K562 (cell line): ENCODE measurements around the gene ADGRG1. TPM values are rescaled to one million over a fixed set of nuclear protein-coding genes. Genes with fewer than 3 reads are reported as not detected.

Experiments
- ARID1B ChIP-seq: fragments of 450-650 bp; IDR thresholded peaks from 2 replicates; pipeline ENCODE4 v1.6.1; 2016; ENCODE audit warnings: antibody characterized with exemption, mild to moderate bottlenecking, inconsistent platforms
- BRCA1 ChIP-seq, 2 experiments: fragments of 450-650 bp in 1 of 2; sonication (generic) in 1 of 2; formaldehyde crosslinking in 1 of 2; IDR thresholded peaks; 2 replicates each; pipeline versions ENCODE4 v1.5.0 to v1.6.1; 2017 to 2020; ENCODE audit warnings: mild to moderate bottlenecking in 1 of 2, missing genetic modification reagents in 1 of 2
- DDX20 ChIP-seq: fragments of 450-650 bp; IDR thresholded peaks from 2 replicates; pipeline ENCODE4 v1.6.1; 2016; ENCODE audit warnings: missing genetic modification characterization, low read depth, mild to moderate bottlenecking, missing compliant biosample characterization, moderate library complexity
- ETV6 ChIP-seq, 3 experiments: fragments of 150-350 bp in 1 of 3; sonication (generic) in 1 of 3; formaldehyde crosslinking in 1 of 3; IDR thresholded peaks; 2 replicates each; pipeline versions ENCODE4 v1.6.1 to v1.8.0; 2014 to 2022; ENCODE audit warnings: borderline replicate concordance in 2 of 3, low read depth in 2 of 3, antibody characterized with exemption in 1 of 3, low read length in 1 of 3, mild to moderate bottlenecking in 1 of 3, missing genetic modification reagents in 1 of 3
- FOXA1 ChIP-seq: fragments of 450-650 bp; IDR thresholded peaks from 2 replicates; pipeline ENCODE4 v1.6.1; 2016; ENCODE audit warnings: mild to moderate bottlenecking, borderline replicate concordance
- FOXJ2 ChIP-seq: fragments of 200-800 bp; sonication (Bioruptor generic); IDR thresholded peaks from 2 replicates; pipeline ENCODE4 v1.6.1; 2016; ENCODE audit warnings: missing genetic modification characterization, missing compliant biosample characterization
- HDAC3 ChIP-seq: fragments of 450-650 bp; IDR thresholded peaks from 2 replicates; pipeline ENCODE4 v1.6.1; 2018; ENCODE audit warnings: borderline replicate concordance, mild to moderate bottlenecking, moderate library complexity; ENCODE audit not compliant: partially characterized antibody
- KDM1A ChIP-seq, 2 experiments: fragments of 450-650 bp; IDR thresholded peaks; 2 replicates each; pipeline ENCODE4 v1.6.1; 2016; ENCODE audit warnings: mild to moderate bottlenecking in 2 of 2
- MBD2 ChIP-seq: sonication (generic); IDR thresholded peaks from 2 replicates; pipeline ENCODE4 v1.6.1; 2016; ENCODE audit warnings: low read depth, borderline replicate concordance
- NEUROD1 ChIP-seq: fragments of 150-350 bp; IDR thresholded peaks from 2 replicates; pipeline ENCODE4 v1.6.1; 2014; ENCODE audit warnings: borderline replicate concordance, low read length, low read depth; ENCODE audit not compliant: partially characterized antibody
- PHB2 ChIP-seq: fragments of 450-650 bp; IDR thresholded peaks from 2 replicates; pipeline ENCODE4 v1.6.1; 2017; ENCODE audit warnings: low read depth
- POLR2A ChIP-seq: fragments of 450-650 bp; conservative IDR thresholded peaks from 2 replicates; pipeline ENCODE4 v1.6.1; 2016
- RAD51 ChIP-seq: fragments of 450-650 bp; IDR thresholded peaks from 2 replicates; pipeline ENCODE4 v1.7.1; 2016; ENCODE audit warnings: low read depth, mild to moderate bottlenecking, borderline replicate concordance
- RCOR1 ChIP-seq, 2 experiments: IDR thresholded peaks; 2 replicates each; pipeline ENCODE4 v1.6.1; 2012; ENCODE audit warnings: low read depth in 2 of 2, low read length in 2 of 2, borderline replicate concordance in 1 of 2, improper control_type of control experiment in 1 of 2
- RFX1 ChIP-seq: fragments of 450-650 bp; IDR thresholded peaks from 2 replicates; pipeline ENCODE4 v1.6.1; 2016; ENCODE audit warnings: mild to moderate bottlenecking, moderate library complexity
- ZEB2 ChIP-seq: fragments of 450-650 bp; IDR thresholded peaks from 2 replicates; pipeline ENCODE4 v1.6.1; 2016
- ZNF143 ChIP-seq: sonication (generic); formaldehyde crosslinking; IDR thresholded peaks from 2 replicates; pipeline ENCODE4 v1.9.0; 2022; ENCODE audit warnings: mild to moderate bottlenecking, missing genetic modification reagents
- polyA plus RNA-seq, 8 experiments: library from polyadenylated mRNA; depleted of rRNA in 4 of 8; stranded (reverse) in 5 of 8; unstranded in 3 of 8; fragments of >200 nt; fragmentation: Nextera tagmentation in 2 of 8; fragmentation: Illumina TruSeq in 1 of 8; extraction: Ambion mirVana in 2 of 8; extraction: Trizol in 1 of 8; gene quantifications; 2 replicates each; pipeline versions ENCODE4 v1.2.1 to v1.2.3, GENCODE V29; 2011 to 2014; ENCODE audit warnings: inconsistent platforms in 1 of 8, missing spikeins in 1 of 8
- total RNA-seq, 7 experiments: library from RNA; depleted of rRNA in 6 of 7; stranded (reverse); fragments of >200 nt in 6 of 7; fragmentation: Illumina TruSeq in 2 of 7; extraction: Trizol in 2 of 7; gene quantifications; 2 replicates each; pipeline versions ENCODE4 v1.2.1 to v1.2.3, GENCODE V29; 2011 to 2021; ENCODE audit warnings: low replicate concordance in 1 of 7
- TF ChIP-seq, protein P1 (sequence below): fragments of 150-350 bp; conservative IDR thresholded peaks from 2 replicates; pipeline ENCODE4 v1.6.1; 2014; ENCODE audit warnings: low read length
- TF ChIP-seq, protein P2 (sequence below): fragments of 250-450 bp; sonication (Bioruptor Pico); IDR thresholded peaks from 2 replicates; pipeline ENCODE4 v1.8.0; 2021; ENCODE audit warnings: moderate library complexity, mild to moderate bottlenecking, inconsistent platforms
- TF ChIP-seq, protein P3 (sequence below): fragments of 250-450 bp; sonication (Bioruptor Pico); IDR thresholded peaks from 2 replicates; pipeline ENCODE4 v1.9.0; 2021; ENCODE audit warnings: mild to moderate bottlenecking
- TF ChIP-seq, protein P4 (sequence below): fragments of 250-450 bp; sonication (Bioruptor Pico); IDR thresholded peaks from 2 replicates; pipeline ENCODE4 v1.5.0; 2020; ENCODE audit warnings: mild to moderate bottlenecking, borderline replicate concordance
- TF ChIP-seq, protein P5 (sequence below): fragments of 250-450 bp; sonication (Bioruptor Pico); IDR thresholded peaks from 2 replicates; pipeline ENCODE4 v1.5.1; 2021; ENCODE audit warnings: mild to moderate bottlenecking

The ADGRG1 gene
- total and polyA plus RNA-seq, 9 of the 15 experiments (the other 6 are each of a cell fraction or from before 2014, with no cell fraction given), result 0.04 to 0.31 (median 0.16) TPM; not detected in 6

DNA sequence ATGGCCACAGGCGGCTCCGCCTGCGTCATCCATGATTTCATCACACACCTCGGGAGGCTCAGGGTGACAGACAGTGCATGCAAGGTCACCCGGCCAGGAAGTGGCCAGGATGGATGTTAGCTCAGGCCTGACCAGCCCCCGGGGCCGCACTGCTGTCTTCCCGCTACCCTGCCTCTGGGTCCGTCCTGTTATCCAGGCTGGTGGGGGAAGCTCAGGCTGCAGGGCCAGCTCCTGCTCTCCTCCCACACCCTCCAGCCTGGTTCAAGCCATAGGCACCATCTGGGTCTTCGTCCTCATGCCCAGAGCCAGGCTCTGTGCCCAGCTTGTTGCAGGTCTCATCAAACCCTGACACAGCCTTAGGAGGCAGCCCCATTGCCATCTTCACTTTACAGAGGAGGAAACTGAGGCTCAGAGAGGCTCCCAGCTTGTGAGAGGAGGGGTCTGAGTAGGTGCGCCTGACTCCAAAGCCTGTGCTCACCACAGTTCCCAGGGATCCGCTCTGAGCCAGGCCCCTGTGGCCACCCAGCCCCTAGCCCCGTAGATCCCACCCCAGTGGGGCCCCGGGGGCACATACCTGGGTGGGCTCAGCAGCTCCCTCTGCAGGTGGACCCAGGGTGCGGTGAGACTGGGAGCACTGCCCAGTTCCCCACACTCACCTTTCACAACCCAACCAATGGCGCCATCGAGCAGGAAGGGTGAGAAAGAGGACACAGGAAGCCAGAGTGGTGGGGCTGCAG lies 39.3 kb downstream of the ADGRG1 start (continued):
- TF ChIP-seq, protein P1, sequence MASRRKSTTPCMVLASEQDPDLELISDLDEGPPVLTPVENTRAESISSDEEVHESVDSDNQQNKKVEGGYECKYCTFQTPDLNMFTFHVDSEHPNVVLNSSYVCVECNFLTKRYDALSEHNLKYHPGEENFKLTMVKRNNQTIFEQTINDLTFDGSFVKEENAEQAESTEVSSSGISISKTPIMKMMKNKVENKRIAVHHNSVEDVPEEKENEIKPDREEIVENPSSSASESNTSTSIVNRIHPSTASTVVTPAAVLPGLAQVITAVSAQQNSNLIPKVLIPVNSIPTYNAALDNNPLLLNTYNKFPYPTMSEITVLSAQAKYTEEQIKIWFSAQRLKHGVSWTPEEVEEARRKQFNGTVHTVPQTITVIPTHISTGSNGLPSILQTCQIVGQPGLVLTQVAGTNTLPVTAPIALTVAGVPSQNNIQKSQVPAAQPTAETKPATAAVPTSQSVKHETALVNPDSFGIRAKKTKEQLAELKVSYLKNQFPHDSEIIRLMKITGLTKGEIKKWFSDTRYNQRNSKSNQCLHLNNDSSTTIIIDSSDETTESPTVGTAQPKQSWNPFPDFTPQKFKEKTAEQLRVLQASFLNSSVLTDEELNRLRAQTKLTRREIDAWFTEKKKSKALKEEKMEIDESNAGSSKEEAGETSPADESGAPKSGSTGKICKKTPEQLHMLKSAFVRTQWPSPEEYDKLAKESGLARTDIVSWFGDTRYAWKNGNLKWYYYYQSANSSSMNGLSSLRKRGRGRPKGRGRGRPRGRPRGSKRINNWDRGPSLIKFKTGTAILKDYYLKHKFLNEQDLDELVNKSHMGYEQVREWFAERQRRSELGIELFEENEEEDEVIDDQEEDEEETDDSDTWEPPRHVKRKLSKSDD, result no peak
- TF ChIP-seq, protein P2, sequence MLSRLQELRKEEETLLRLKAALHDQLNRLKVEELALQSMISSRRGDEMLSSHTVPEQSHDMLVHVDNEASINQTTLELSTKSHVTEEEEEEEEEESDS (CRISPR knock-in tag), result no peak
- TF ChIP-seq, protein P3, sequence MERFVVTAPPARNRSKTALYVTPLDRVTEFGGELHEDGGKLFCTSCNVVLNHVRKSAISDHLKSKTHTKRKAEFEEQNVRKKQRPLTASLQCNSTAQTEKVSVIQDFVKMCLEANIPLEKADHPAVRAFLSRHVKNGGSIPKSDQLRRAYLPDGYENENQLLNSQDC (CRISPR knock-in tag), result no peak
- TF ChIP-seq ARID1B (peak; percentile 72; the same call in 1 of the 2 replicates), HDAC3 (no peak), POLR2A (no peak), KDM1A (IDR thresholded peaks at IDR 0.05) (no peak), RCOR1 (IDR thresholded peaks at IDR 0.05; ENCODE audit: borderline replicate concordance in 1 of 2, low read depth in 2 of 2, low read length in 2 of 2) (peak in 1 of 2 experiments; percentile 76; a peak in 1 of 4 replicates), MBD2 (0 out of 2 replicates have a peak, but pooled peaks have one; percentile 20), RAD51 (no peak), NEUROD1 (peak; percentile 34), ZEB2 (0 out of 2 replicates have a peak, but pooled peaks have one; percentile 53), BRCA1 (IDR thresholded peaks at IDR 0.05) (no peak), BRCA1 (CRISPR knock-in tag; IDR thresholded peaks at IDR 0.05) (no peak), RFX1 (no peak), FOXA1 (no peak), ZNF143 (CRISPR knock-in tag) (no peak), FOXJ2 (tag) (no peak), ETV6 (IDR thresholded peaks at IDR 0.05; ENCODE audit: borderline replicate concordance in 1 of 2, low read depth in 2 of 2, low read length in 1 of 2) (no peak), ETV6 (CRISPR knock-in tag; IDR thresholded peaks at IDR 0.05; ENCODE audit: borderline replicate concordance) (no peak), DDX20 (tag) (no peak), PHB2 (no peak)
- TF ChIP-seq, protein P4, sequence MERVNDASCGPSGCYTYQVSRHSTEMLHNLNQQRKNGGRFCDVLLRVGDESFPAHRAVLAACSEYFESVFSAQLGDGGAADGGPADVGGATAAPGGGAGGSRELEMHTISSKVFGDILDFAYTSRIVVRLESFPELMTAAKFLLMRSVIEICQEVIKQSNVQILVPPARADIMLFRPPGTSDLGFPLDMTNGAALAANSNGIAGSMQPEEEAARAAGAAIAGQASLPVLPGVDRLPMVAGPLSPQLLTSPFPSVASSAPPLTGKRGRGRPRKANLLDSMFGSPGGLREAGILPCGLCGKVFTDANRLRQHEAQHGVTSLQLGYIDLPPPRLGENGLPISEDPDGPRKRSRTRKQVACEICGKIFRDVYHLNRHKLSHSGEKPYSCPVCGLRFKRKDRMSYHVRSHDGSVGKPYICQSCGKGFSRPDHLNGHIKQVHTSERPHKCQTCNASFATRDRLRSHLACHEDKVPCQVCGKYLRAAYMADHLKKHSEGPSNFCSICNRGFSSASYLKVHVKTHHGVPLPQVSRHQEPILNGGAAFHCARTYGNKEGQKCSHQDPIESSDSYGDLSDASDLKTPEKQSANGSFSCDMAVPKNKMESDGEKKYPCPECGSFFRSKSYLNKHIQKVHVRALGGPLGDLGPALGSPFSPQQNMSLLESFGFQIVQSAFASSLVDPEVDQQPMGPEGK (CRISPR knock-in tag), result no peak
- TF ChIP-seq, protein P5, sequence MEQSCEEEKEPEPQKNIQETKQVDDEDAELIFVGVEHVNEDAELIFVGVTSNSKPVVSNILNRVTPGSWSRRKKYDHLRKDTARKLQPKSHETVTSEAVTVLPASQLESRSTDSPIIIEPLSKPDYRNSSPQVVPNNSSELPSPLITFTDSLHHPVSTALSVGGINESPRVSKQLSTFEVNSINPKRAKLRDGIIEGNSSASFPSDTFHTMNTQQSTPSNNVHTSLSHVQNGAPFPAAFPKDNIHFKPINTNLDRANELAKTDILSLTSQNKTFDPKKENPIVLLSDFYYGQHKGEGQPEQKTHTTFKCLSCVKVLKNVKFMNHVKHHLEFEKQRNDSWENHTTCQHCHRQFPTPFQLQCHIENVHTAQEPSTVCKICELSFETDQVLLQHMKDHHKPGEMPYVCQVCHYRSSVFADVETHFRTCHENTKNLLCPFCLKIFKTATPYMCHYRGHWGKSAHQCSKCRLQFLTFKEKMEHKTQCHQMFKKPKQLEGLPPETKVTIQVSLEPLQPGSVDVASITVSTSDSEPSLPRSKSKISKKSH (CRISPR knock-in tag), result no peak
